Measurements from ENCODE around the gene OR13J1. TPM values are rescaled to one million over a fixed set of nuclear protein-coding genes. Genes with fewer than 3 reads are reported as not detected.

The OR13J1 gene
- total and polyA plus RNA-seq, 4 experiments from 2014 or later: not detected

DNA sequence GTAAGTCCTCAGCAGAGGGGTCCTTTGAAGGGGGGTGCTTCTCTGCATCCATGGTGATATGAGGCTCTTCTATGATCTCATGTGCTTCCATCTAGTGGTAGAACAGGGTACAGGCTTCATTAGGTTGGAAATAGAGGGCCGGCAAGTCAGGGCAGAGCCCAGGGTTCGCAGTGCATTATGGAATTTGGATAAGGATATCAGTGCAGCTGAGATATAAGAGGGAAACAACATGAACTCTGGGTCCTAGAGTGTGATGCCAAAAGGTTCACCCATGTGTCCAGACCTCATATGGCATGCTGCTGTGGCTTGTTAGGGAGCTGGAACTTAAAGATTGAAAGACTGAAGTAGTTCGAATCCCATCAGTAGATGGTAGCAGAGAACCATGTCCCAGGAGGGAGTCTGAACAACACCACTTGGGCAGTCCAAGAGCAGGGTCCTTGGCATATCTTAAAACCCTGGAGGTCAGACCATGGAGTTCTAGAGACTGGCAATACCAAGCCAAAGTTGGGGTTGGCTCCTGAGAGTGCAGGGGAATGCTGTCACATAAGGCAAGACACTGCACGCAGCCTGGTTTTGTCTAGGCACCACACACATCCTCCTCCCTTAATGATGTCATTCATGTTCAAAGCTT is 44.0 kb downstream of the OR13J1 start:
- no peaks in the 10 kb centered on the region for H3K27me3 Mint-ChIP-seq
- H3K36me3 ChIP-seq (ENCODE audit: insufficient read depth, low read length): no peaks in the 10 kb centered on the region
- peaks cover 20% of the 10 kb centered on the region for H3K4me1 ChIP-seq (ENCODE audit: insufficient read depth, low read length)
- no peak overlapping the region for H3K27ac ChIP-seq (ENCODE audit: low read depth, low read length)
- no peak overlapping the region for H3K4me3 ChIP-seq (ENCODE audit: low read length in 2 of 2)
- peak in 4 of 5 donors; percentile 56 to 62 (median 58) for DNase-seq
- intact Hi-C loops (cut with micrococcal nuclease): loop anchor here (1.0 to 2.0 kb wide), 7 partner anchors 36 to 709 kb away; partner anchors contain the start of genes CCDC107 and RMRP
- no peaks in the 10 kb centered on the region for H3K9me3 Mint-ChIP-seq
- H3K36me3 Mint-ChIP-seq: no peaks in the 10 kb centered on the region
- H3K9me3 ChIP-seq (ENCODE audit: control insufficient read depth in 1 of 2, low read length in 2 of 2): no peaks in the 10 kb centered on the region
- H3K4me1 Mint-ChIP-seq: peaks cover 23 to 34% (median 31%) of the 10 kb centered on the region in 4 donors
- H3K4me3 Mint-ChIP-seq: peak overlapping the region in 4 of 8 donors; percentile 38 to 80 (median 54)
- H3K27ac Mint-ChIP-seq: peak overlapping the region in 4 of 7 donors; percentile 5 to 68 (median 16)
- H3K27me3 ChIP-seq (ENCODE audit: insufficient read depth, low read length): no peaks in the 10 kb centered on the region
- ChIA-PET CTCF (ENCODE audit: partially characterized antibody) (interaction anchor here (0.7 to 6.5 kb wide), 33 partner anchors 8 to 222 kb away, joined by 3 to 71 read pairs (median 4); partner anchors contain the start of genes ARHGEF39, CCDC107, CREB3 and GBA2), POLR2A (ENCODE audit: partially characterized antibody) (interaction anchor here (0.6 to 2.0 kb wide), 5 partner anchors 12 to 168 kb away, joined by 3 to 8 read pairs (median 5); partner anchors contain the start of genes CCDC107, HINT2, RMRP and SPAG8)

- Mint-ChIP-seq H3K4me3 (no peak overlapping the region), H3K27ac (no peak overlapping the region), H3K4me1 (peaks cover 4 to 9% (median 5%) of the 10 kb centered on the region in 4 donors), H3K9me3 (no peaks in the 10 kb centered on the region), H3K27me3 (no peaks in the 10 kb centered on the region), H3K36me3 (no peaks in the 10 kb centered on the region)
- CTCF ChIA-PET (ENCODE audit: partially characterized antibody): interaction anchor here (1.1 to 6.5 kb wide), 2 partner anchors 8 to 34 kb away, joined by 3 to 71 read pairs; partner anchors contain the start of gene HINT2
- Histone ChIP-seq H3K4me1 (ENCODE audit: insufficient read depth, low read length) (peaks cover 5% of the 10 kb centered on the region), H3K9me3 (ENCODE audit: control insufficient read depth in 1 of 2, low read length in 2 of 2) (no peaks in the 10 kb centered on the region), H3K27ac (ENCODE audit: low read depth, low read length) (no peak overlapping the region), H3K4me3 (ENCODE audit: low read length in 2 of 2) (no peak overlapping the region), H3K27me3 (ENCODE audit: insufficient read depth, low read length) (no peaks in the 10 kb centered on the region), H3K36me3 (ENCODE audit: insufficient read depth, low read length) (no peaks in the 10 kb centered on the region)
- POLR2A ChIA-PET (ENCODE audit: partially characterized antibody): no interaction called here
- no peak for DNase-seq
- intact Hi-C loops (cut with micrococcal nuclease): no loop called here
These were observed 47.3 kb downstream of the OR13J1 start for GRCh38 chr9:35822926-35823325.

- no peaks in the 10 kb centered on the region for H3K27me3 Mint-ChIP-seq
- DNase-seq: no peak
- intact Hi-C loops (cut with micrococcal nuclease): no loop called here
These were observed 50.1 kb downstream of the OR13J1 start for GRCh38 chr9:35820076-35820475.

More at GRCh38 chr9:35820076-35820475, 50.1 kb downstream of the OR13J1 start:
- Mint-ChIP-seq H3K4me1 (peaks cover 4 to 7% (median 6%) of the 10 kb centered on the region in 4 donors), H3K4me3 (no peak overlapping the region), H3K27ac (no peak overlapping the region), H3K9me3 (peaks cover 0 to 3% (median 0%) of the 10 kb centered on the region in 8 donors), H3K36me3 (peaks cover 0 to 5% of the 10 kb centered on the region in 2 donors)
- no peaks in the 10 kb centered on the region for H3K27me3 ChIP-seq (ENCODE audit: insufficient read depth, low read length)
- no peaks in the 10 kb centered on the region for H3K9me3 ChIP-seq (ENCODE audit: control insufficient read depth in 1 of 2, low read length in 2 of 2)
- no peak overlapping the region for H3K27ac ChIP-seq (ENCODE audit: low read depth, low read length)
- ChIA-PET CTCF (ENCODE audit: partially characterized antibody) (interaction anchor here (0.6 kb wide), 1 partner anchor 31 kb away, joined by 3 read pairs; no protein-coding TSS in a partner anchor), POLR2A (ENCODE audit: partially characterized antibody) (no interaction called here)
- no peaks in the 10 kb centered on the region for H3K36me3 ChIP-seq (ENCODE audit: insufficient read depth, low read length)
- H3K4me3 ChIP-seq (ENCODE audit: low read length in 2 of 2): no peak overlapping the region
- no peaks in the 10 kb centered on the region for H3K4me1 ChIP-seq (ENCODE audit: insufficient read depth, low read length)

Other genes starting within 250 kb of the OR13J1 start
- gene SIT1, start 219.5 kb downstream of the OR13J1 start, total RNA-seq: 10 to 100 TPM; 68.7 to 70.2 TPM
- 100 to 1,000 TPM; 163 to 231 TPM for gene SIT1, start 219.5 kb downstream of the OR13J1 start, polyA plus RNA-seq
- gene RMRP, start 212.4 kb downstream of the OR13J1 start, total RNA-seq: over 10,000 TPM; 18,678 to 21,585 TPM
- gene RMRP, start 212.4 kb downstream of the OR13J1 start, polyA plus RNA-seq: 10 to 100 TPM in 1 of 2 donors, not detected in 1; 54.3 TPM
- 10 to 100 TPM; 28.4 to 30.4 TPM for gene CCDC107, start 212.1 kb downstream of the OR13J1 start, total RNA-seq
- 10 to 100 TPM; 90.5 to 92.5 TPM for gene CCDC107, start 212.1 kb downstream of the OR13J1 start, polyA plus RNA-seq
- not detected for gene ARHGEF39, start 205.2 kb downstream of the OR13J1 start, total RNA-seq
- gene ARHGEF39, start 205.2 kb downstream of the OR13J1 start, polyA plus RNA-seq: 1 to 10 TPM; 1.0 to 1.1 TPM
- not detected for gene CA9, start 196.5 kb downstream of the OR13J1 start, total RNA-seq
- gene CA9, start 196.5 kb downstream of the OR13J1 start, polyA plus RNA-seq: not detected
- gene TPM2, start 180.5 kb downstream of the OR13J1 start, total RNA-seq: 10 to 100 TPM; 72.6 to 79.6 TPM
- gene TPM2, start 180.5 kb downstream of the OR13J1 start, polyA plus RNA-seq: under 1 TPM in 1 of 2 donors, not detected in 1; 0.79 TPM
- 100 to 1,000 TPM; 294 to 316 TPM for gene TLN1, start 138.2 kb downstream of the OR13J1 start, total RNA-seq
- gene TLN1, start 138.2 kb downstream of the OR13J1 start, polyA plus RNA-seq: 100 to 1,000 TPM in 1 of 2 donors, 10 to 100 TPM in 1; 13.7 to 137 TPM
- gene CREB3, start 137.7 kb downstream of the OR13J1 start, total RNA-seq: 10 to 100 TPM; 24.8 to 25.6 TPM
- gene CREB3, start 137.7 kb downstream of the OR13J1 start, polyA plus RNA-seq: 10 to 100 TPM; 45.0 to 59.7 TPM
- gene GBA2, start 121.2 kb downstream of the OR13J1 start, total RNA-seq: 10 to 100 TPM; 61.1 to 66.3 TPM
- gene GBA2, start 121.2 kb downstream of the OR13J1 start, polyA plus RNA-seq: 10 to 100 TPM; 16.3 to 27.1 TPM
- 10 to 100 TPM; 31.8 to 33.8 TPM for gene RGP1, start 121.1 kb downstream of the OR13J1 start, total RNA-seq
- 1 to 10 TPM; 6.1 to 9.9 TPM for gene RGP1, start 121.1 kb downstream of the OR13J1 start, polyA plus RNA-seq
- gene MSMP, start 116.1 kb downstream of the OR13J1 start, total RNA-seq: not detected
- 1 to 10 TPM in 1 of 2 donors, not detected in 1; 1.2 TPM for gene MSMP, start 116.1 kb downstream of the OR13J1 start, polyA plus RNA-seq
- gene NPR2, start 78.8 kb downstream of the OR13J1 start, total RNA-seq: 10 to 100 TPM; 15.8 to 15.9 TPM
- gene NPR2, start 78.8 kb downstream of the OR13J1 start, polyA plus RNA-seq: 1 to 10 TPM in 1 of 2 donors, under 1 TPM in 1; 0.97 to 3.3 TPM
- gene SPAG8, start 58.1 kb downstream of the OR13J1 start, total RNA-seq: 1 to 10 TPM; 5.6 to 5.7 TPM
- 1 to 10 TPM; 1.0 to 1.7 TPM for gene SPAG8, start 58.1 kb downstream of the OR13J1 start, polyA plus RNA-seq
- 10 to 100 TPM; 22.9 to 30.2 TPM for gene HINT2, start 55.4 kb downstream of the OR13J1 start, total RNA-seq
- gene HINT2, start 55.4 kb downstream of the OR13J1 start, polyA plus RNA-seq: 100 to 1,000 TPM in 1 of 2 donors, 10 to 100 TPM in 1; 75.4 to 111 TPM
- not detected for gene FAM221B, start 41.7 kb downstream of the OR13J1 start, total RNA-seq
- gene FAM221B, start 41.7 kb downstream of the OR13J1 start, polyA plus RNA-seq: not detected
- gene TMEM8B, start 41.2 kb downstream of the OR13J1 start, total RNA-seq: 10 to 100 TPM in 1 of 2 experiments, 1 to 10 TPM in 1; 7.4 to 10.5 TPM
- 1 to 10 TPM; 2.0 to 2.4 TPM for gene TMEM8B, start 41.2 kb downstream of the OR13J1 start, polyA plus RNA-seq
- not detected for gene HRCT1, start 35.8 kb upstream of the OR13J1 start, total RNA-seq
- gene HRCT1, start 35.8 kb upstream of the OR13J1 start, polyA plus RNA-seq: not detected
- not detected for gene SPAAR, start 39.1 kb upstream of the OR13J1 start, total RNA-seq
- not detected for gene SPAAR, start 39.1 kb upstream of the OR13J1 start, polyA plus RNA-seq
- not detected for gene OR2S2, start 87.8 kb upstream of the OR13J1 start, total RNA-seq
- not detected for gene OR2S2, start 87.8 kb upstream of the OR13J1 start, polyA plus RNA-seq
- gene RECK, start 166.5 kb upstream of the OR13J1 start, total RNA-seq: 10 to 100 TPM; 12.1 to 12.8 TPM
- gene RECK, start 166.5 kb upstream of the OR13J1 start, polyA plus RNA-seq: 10 to 100 TPM; 15.9 to 26.9 TPM

Measured in CD4-positive, alpha-beta memory T cell (primary cell).